Parathyroid adenoma (tissue), 2 donors: Measurements from ENCODE around the gene PPAN.

ENCODE experiments used
- H2AFZ ChIP-seq: fragments of 300-600 bp; sonication (generic); one replicate; pipeline ENCODE4 v1.7.0; 2017; ENCODE audit warnings: antibody characterized with exemption, mild to moderate bottlenecking
- H3K27ac ChIP-seq: fragments of 300-600 bp; sonication (generic); one replicate; pipeline ENCODE4 v1.7.0; 2017
- H3K27me3 ChIP-seq: fragments of 300-600 bp; sonication (generic); one replicate; pipeline ENCODE4 v1.7.0; 2017; ENCODE audit warnings: low read length; ENCODE audit not compliant: control insufficient read depth, insufficient read depth
- H3K36me3 ChIP-seq: fragments of 300-600 bp; sonication (generic); one replicate; pipeline ENCODE4 v1.7.0; 2017; ENCODE audit warnings: low read length; ENCODE audit not compliant: control insufficient read depth, insufficient read depth
- H3K4me1 ChIP-seq: fragments of 300-600 bp; sonication (generic); one replicate; pipeline ENCODE4 v1.7.0; 2017; ENCODE audit warnings: control low read depth
- H3K4me2 ChIP-seq: fragments of 300-600 bp; sonication (generic); one replicate; pipeline ENCODE4 v1.7.0; 2017; ENCODE audit warnings: low read length
- H3K4me3 ChIP-seq: fragments of 300-600 bp; sonication (generic); one replicate; pipeline ENCODE4 v1.7.0; 2017; ENCODE audit warnings: low read depth, low read length
- H3K79me2 ChIP-seq: fragments of 300-600 bp; sonication (generic); one replicate; pipeline ENCODE4 v1.7.0; 2017; ENCODE audit warnings: control low read depth
- H3K9ac ChIP-seq: fragments of 300-600 bp; sonication (generic); one replicate; pipeline ENCODE4 v1.7.0; 2017; ENCODE audit warnings: mild to moderate bottlenecking
- H3K9me3 ChIP-seq: fragments of 300-600 bp; sonication (generic); one replicate; pipeline ENCODE4 v1.7.0; 2017; ENCODE audit warnings: low read length; ENCODE audit not compliant: control insufficient read depth
- TF ChIP-seq, protein P1 (sequence below): fragments of 300-600 bp; sonication (generic); IDR thresholded peaks from one replicate; pipeline ENCODE4 v1.7.0; 2017; ENCODE audit warnings: antibody characterized with exemption, mild to moderate bottlenecking
- donor health status: primary hyperparathyroidism.

PPAN gene

DNA sequence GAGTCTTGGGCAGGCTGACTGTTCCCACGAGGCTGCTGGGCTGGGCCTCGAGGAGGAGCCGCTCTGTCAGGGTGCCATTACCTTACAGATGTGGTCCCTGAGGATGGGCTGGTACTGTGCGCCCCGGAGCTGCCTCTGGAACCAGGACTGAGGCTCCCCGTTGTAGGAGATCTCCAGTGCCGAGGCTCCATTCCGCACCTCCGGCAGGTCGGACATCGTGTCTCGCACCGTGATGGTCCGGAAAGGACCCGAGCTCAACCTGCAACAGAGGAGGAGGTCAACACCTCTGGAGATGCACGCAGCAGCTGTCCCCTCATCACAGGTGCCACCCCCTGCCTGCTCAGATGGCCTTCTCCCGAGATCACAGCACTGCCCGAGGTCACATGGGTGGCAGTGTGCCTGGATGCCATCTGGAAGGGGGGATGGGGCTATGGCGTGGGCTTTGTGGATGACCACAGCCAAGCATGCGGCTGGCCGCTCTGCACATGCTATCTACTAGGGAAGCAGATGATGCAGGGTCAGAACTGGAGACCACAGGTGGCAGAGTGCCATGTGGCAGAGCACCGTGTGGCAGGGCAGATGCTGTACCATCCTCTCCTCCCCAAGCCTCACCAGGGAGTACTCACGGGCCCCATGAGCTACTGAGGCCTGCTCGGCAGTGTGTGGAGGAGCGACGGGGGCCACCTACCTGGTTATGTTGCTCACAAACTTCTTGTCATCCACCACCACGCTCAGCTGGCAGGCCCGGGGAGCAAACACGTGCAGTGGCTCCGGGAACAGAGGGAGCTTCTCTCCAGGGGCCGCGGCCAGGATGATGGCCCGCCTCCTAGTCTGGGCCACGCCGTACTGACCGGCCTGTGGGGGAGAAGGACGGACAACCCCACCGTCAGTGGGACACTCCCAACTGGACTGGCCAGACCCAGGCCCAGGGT is 31.9 kb downstream of the PPAN start:
- no peaks in the 10 kb centered on the region for H3K4me1 ChIP-seq
- H3K36me3 ChIP-seq, result no peaks in the 10 kb centered on the region
- H3K27ac ChIP-seq, result no peak overlapping the region
- H3K27me3 ChIP-seq, result no peaks in the 10 kb centered on the region
- H3K4me3 ChIP-seq, result no peak overlapping the region
- TF ChIP-seq, protein P1, sequence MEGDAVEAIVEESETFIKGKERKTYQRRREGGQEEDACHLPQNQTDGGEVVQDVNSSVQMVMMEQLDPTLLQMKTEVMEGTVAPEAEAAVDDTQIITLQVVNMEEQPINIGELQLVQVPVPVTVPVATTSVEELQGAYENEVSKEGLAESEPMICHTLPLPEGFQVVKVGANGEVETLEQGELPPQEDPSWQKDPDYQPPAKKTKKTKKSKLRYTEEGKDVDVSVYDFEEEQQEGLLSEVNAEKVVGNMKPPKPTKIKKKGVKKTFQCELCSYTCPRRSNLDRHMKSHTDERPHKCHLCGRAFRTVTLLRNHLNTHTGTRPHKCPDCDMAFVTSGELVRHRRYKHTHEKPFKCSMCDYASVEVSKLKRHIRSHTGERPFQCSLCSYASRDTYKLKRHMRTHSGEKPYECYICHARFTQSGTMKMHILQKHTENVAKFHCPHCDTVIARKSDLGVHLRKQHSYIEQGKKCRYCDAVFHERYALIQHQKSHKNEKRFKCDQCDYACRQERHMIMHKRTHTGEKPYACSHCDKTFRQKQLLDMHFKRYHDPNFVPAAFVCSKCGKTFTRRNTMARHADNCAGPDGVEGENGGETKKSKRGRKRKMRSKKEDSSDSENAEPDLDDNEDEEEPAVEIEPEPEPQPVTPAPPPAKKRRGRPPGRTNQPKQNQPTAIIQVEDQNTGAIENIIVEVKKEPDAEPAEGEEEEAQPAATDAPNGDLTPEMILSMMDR, result no peak
- no peak overlapping the region for H2AFZ ChIP-seq
- no peak overlapping the region for H3K4me2 ChIP-seq
- H3K9ac ChIP-seq, result no peak overlapping the region
- H3K79me2 ChIP-seq, result peaks cover 2% of the 10 kb centered on the region
- no peaks in the 10 kb centered on the region for H3K9me3 ChIP-seq

DNA sequence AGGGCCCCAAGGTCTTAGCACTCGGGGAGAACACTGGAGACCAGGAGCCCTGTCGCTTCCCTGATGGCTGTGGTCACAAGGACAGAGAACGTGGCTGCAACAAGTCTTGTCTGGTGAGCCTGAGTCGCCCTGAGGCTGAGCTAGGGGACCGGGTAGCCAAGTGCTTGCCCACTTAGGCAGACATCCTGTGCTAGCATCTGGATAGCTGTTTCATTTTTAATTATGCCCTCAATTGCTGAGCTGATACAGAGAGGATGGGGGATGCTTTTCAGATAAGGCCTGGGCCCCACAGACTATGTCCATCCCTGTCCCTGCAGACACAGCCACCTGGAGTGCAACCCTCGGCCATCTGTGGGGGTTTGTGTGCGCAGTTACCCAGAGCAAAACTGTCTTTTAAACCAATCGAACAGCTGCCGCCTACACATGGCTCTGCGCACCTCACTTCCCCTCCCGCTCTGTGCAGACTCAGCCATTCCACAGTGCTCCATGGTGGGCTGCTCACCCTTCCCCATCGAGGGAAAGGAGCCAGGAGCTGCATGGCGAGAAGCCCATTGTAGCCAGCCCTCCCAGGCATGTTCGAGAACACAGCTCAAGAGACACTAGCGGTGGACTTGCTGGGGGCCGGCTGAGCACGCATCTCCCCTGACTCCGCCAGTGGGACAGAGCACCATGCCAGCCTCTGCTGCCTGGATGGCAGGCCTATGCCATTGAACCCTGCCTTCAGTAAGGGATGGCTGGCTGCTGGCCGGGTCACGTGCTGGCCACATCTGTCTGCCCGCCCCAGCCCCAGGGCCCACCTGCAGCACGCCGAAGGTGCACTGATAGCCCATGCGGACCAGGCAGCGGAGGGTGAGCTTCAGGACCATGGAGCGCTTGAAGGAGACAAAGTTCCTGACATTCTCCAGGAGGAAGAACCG is 33.0 kb downstream of the PPAN start:
- Histone ChIP-seq H3K9ac (no peak overlapping the region), H3K27ac (no peak overlapping the region), H2AFZ (no peak overlapping the region), H3K27me3 (no peaks in the 10 kb centered on the region), H3K79me2 (peaks cover 2% of the 10 kb centered on the region), H3K4me2 (no peak overlapping the region), H3K36me3 (no peaks in the 10 kb centered on the region), H3K9me3 (no peaks in the 10 kb centered on the region), H3K4me3 (no peak overlapping the region), H3K4me1 (no peaks in the 10 kb centered on the region)
- TF ChIP-seq, protein P1, result no peak

DNA sequence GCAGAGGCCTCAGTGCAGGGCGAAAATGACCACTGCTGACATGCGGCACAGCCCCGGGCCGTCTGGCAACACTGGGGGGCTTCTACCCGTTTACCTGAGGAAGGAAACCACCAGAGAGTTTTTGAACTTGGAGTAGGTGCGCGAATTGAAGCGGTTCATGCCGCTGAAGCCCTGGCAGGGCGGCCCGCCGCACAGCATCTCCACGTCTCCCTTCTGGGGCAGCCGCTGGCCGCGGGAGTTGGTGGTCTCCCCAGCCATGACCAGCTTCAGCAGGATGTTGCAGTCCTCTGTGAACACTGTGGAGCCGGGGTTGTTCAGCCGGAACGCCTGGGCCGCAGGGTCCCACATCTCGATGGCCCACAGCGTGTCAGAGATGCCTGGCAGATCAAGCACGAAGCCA is 33.8 kb downstream of the PPAN start:
- Histone ChIP-seq H3K4me2 (no peak overlapping the region), H3K36me3 (no peaks in the 10 kb centered on the region), H3K27ac (no peak overlapping the region), H2AFZ (no peak overlapping the region), H3K27me3 (no peaks in the 10 kb centered on the region), H3K4me1 (no peaks in the 10 kb centered on the region), H3K9ac (no peak overlapping the region), H3K4me3 (no peak overlapping the region), H3K9me3 (no peaks in the 10 kb centered on the region), H3K79me2 (peaks cover 2% of the 10 kb centered on the region)
- TF ChIP-seq, protein P1, result no peak

DNA sequence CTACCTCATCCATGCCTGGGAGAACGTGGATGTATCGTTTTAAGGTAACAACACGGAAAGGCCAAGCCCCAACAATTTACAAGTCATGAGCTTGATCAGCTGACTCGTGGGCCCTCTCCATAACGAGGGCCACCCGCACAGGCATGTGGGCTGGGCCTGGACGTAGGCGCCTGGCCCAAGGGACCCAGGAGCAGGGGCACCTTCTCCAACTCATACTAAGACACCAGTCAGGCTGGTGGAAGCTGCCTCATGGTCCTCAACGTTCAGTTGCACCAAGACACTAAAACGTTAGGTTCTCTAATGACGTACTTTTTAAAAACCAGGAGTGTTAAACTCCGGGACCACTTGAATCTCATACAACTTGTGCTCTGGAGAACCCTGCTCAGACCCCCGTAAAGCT is 35.3 kb downstream of the PPAN start:
- Histone ChIP-seq H3K9me3 (no peaks in the 10 kb centered on the region), H3K4me2 (no peak overlapping the region), H3K4me3 (no peak overlapping the region), H3K4me1 (no peaks in the 10 kb centered on the region), H3K79me2 (peaks cover 2% of the 10 kb centered on the region), H3K36me3 (no peaks in the 10 kb centered on the region), H3K27me3 (no peaks in the 10 kb centered on the region), H2AFZ (no peak overlapping the region), H3K27ac (no peak overlapping the region), H3K9ac (no peak overlapping the region)
- TF ChIP-seq, protein P1, result no peak
